ENCODE data around the gene CALY.
A peak's percentile ranks its signal among the peaks of the same experiment; 100 is the strongest.
"Not testable (repeated sequence)": the region's sequence is repeated elsewhere in the genome, so short reads cannot be mapped to it uniquely, and the experiment has no call there.

The CALY gene

GRCh38 chr10:133329491-133330202, 7.0 kb downstream of the CALY start:
- DNase-seq (ENCODE audit: low read depth) = peak; percentile 85

- DNase-seq (ENCODE audit: low read depth) = no peak
Observed at GRCh38 chr10:133328358-133329343, 8.0 kb downstream of the CALY start.

DNA sequence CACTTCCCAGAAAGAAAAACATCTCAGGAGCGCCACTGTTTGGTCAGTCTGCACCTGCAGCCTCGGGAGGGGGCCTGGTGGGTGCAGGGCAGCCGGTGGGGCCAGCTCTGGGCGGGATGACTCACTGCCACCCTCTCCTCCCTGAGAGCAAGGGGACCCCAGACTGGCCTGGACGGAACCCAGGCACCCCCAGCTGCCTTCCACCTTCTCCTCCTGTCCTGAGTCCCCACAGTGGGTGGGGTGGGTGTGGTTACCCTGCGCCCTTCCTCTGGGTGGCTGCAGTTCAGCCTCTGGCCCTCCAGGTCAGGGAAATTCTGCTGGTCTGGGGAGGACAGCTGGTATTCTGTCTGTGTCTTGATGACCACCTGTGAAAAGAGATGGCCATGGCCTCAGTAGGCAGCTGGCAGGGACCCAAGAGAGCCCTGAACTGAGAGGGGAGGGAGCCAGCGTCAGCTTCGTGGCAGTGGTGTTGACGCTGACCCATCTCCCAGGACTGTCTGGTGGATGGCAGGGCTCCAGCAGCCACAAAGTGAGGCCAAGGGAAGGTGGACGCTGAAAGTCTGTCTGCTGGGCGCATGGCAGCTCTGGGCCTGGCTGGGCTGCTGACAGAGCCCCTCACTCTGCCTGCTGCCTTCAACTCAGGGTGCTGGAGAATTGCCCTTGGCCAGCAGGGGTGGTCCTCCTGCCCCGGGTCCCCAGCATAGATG, 8.9 kb downstream of the CALY start:
- DNase-seq (ENCODE audit: low read depth) = peak; percentile 18

DNA sequence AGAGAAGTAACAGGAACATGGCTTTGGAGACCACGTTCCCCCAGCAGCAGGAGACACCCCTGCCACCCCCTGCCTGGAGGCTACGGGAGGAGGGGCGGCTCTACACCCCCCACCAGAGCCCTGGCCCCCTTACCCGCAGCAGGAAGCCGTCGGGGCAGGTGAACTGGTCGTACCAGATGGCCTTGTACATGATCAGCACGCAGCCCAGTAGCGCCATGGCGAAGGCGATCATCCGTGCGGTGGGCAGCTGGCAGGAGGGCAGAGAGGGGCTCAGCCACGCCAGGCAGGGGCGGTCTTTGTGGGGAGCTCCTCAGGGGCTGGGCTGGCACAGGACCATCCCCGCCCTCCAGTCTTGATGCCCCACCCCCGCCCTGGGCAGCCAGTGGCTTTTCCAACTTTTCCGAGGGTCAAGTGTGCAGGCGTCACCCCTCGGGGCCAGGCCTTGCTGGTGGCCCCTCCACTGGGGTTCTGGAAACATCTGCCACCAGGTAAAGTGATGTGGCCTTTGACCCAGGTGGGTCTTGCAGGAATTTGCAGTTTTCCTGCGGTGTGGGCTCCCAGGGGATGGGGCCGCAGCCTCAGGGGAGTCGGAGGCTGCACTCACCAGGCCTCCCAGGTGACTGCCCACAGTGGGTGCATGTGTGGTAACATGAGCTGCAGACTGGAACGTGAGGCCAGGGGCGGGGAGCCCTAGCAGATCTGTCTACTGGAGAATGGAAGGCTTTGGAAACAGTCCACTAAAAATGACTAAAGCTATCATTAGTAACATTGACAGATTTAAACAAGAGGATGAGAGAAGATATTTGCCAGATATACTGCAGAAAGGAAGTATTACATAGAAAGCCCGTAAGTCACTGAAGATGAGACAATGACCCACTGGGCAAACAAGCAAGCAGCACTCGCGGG, 9.7 kb downstream of the CALY start:
- no peak for DNase-seq (ENCODE audit: low read depth)

DNA sequence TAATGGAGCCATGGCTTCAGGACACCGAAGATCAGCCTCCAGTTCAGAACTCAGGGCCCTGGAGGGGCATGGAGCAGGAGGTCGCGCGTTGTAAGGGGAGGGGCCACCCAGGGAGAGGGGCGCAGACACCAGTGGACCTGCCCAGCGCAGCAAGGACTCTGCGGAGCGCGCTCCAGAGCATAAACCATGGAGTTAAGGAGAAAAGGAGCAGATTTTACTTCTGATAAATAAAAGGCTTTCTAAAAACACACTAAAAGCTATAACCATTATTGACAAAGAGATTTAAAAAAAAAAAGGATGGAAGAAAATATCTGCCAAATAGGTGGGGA, 10.5 kb downstream of the CALY start:
- no peak for DNase-seq (ENCODE audit: low read depth)

DNA sequence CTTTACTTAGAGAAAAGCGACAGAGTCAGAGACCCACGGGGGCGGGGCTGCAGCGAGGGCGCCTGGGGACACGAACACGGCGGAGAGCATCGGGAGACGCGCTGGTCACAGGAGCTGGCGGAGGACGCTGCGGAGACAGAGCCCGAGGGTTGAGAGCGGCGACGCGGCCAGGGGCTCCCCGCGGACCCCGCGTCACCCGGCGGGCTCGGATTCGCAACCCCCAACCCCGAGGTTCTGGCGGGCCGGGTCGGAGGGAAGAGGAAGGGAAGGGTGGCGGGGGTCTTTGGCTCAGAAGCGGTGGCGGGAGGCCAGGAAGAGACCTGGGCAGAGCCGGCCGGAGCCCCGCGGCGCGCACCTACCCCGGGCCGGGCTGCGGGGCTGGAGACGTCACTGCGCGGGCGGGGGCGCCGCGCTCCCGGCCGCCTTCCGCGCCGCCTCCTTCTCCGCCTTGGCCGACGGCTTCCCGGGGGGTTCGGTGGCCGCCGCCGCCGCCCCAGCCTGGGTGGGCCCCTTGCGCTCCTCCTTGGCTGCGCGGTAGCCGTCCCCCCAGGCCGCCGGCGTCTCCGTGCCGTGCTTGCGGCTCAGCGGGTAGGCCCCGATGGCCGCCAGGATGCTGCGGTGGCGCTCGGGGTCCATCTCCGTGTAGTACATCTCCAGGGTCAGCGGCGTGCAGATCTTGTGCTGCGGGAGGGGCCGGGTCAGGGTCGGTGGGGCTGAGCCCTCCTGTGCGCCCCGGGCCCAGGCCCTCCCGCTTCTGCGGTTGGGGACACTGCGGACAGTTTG, 11.1 kb downstream of the CALY start:
- peak; percentile 31 for DNase-seq (ENCODE audit: low read depth)

DNA sequence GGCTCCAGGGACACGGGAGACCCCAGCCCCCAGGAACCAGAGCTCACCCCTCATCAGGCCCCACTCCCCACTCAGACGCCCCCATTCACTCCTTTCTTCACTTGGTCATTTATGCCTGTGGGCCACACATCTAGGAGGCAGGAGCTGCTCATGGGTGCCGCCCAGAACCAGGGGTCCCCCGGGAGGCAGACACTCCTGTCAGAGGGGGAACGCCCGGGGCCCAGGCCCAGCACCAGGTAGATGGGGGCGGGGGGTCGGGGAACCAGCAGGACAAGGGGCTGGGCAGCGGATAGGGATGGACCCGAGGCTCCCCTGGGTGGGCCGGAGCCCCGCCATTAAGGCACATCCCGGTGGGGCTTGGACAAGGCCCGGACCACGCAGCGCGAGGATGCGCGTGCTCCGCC, 11.8 kb downstream of the CALY start:
- DNase-seq (ENCODE audit: low read depth) = no peak

DNA sequence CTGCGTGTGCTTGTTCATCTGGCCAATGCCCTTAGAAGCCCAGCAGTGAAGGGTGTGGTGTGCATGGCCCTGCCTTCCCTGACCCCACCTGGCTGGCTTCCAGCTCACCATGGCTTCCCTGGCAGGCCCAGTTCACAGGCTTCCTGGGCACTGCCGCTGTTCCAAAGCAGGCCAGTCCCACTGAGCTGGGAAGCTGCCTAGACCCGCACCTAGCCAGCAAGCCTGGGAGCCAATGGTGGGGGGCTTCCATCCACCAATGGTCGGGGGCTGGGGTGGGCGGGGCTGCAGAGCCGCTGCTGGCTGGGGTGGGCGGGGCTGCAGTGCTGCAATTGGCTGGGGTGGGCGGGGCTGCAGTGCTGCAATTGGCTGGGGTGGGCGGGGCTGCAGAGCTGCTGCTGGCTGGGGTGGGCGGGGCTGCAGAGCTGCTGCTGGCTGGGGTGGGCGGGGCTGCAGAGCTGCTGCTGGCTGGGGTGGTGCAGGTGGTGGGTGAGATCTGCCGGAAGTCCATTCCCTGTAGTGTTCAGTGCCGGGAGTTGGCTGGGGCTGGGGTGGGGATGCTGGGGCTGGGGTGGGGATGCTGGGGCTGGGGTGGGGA, 12.4 kb downstream of the CALY start:
- DNase-seq (ENCODE audit: low read depth) = peak; percentile 71

- not testable (repeated sequence) for DNase-seq (ENCODE audit: low read depth)
Observed at GRCh38 chr10:133322064-133322709, 14.5 kb downstream of the CALY start.

- DNase-seq (ENCODE audit: low read depth) = not testable (repeated sequence)
Observed at GRCh38 chr10:133320852-133321422, 15.8 kb downstream of the CALY start.

- peak; percentile 52 for DNase-seq (ENCODE audit: low read depth)
Observed at GRCh38 chr10:133318494-133319127, 18.1 kb downstream of the CALY start.

GRCh38 chr10:133316732-133317131, 20.0 kb downstream of the CALY start:
- no peak for DNase-seq (ENCODE audit: low read depth)

- DNase-seq (ENCODE audit: low read depth) = no peak
Observed at GRCh38 chr10:133316266-133316665, 20.4 kb downstream of the CALY start.

DNA sequence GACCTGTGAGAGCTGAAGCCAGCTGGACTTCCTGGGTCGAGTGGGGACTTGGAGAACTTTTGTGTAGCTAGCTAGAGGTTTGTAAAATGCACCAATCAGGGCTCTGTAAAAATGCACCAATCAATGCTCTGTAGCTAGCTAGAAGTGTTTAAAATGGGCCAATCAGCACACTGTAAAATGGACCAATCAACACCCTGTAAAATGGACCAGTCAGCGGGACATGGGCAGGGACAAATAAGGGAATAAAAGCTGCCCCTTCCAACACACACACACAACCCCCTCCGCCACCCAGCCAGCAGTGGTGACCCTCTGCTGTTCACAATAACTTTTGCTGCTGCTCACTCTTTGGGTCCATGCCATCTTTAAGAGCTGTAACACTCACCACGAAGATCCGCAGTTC, 20.8 kb downstream of the CALY start:
- DNase-seq (ENCODE audit: low read depth) = peak; percentile 32

GRCh38 chr10:133314911-133315310, 21.8 kb downstream of the CALY start:
- DNase-seq (ENCODE audit: low read depth) = no peak

GRCh38 chr10:133313192-133313591, 23.5 kb downstream of the CALY start:
- DNase-seq (ENCODE audit: low read depth) = no peak

- DNase-seq (ENCODE audit: low read depth) = no peak
Observed at GRCh38 chr10:133312769-133313145, 23.9 kb downstream of the CALY start.

GRCh38 chr10:133312016-133312768, 24.5 kb downstream of the CALY start:
- no peak for DNase-seq (ENCODE audit: low read depth)
